Endometrium (tissue), 2 donors: ENCODE data around the gene KCTD16.

Experiments
- FAIRE-seq: peaks from 2 replicates; lab custom pipeline; 2012; peaks lifted over from hg19 to GRCh38; lab: Jason Lieb, UNC
- donor health status: control.
- donor health status: control.

The KCTD16 gene

GRCh38 chr5:144463481-144464223, 293.0 kb downstream of the KCTD16 start:
- no peak for FAIRE-seq

- FAIRE-seq = no peak
Measured at GRCh38 chr5:144464306-144464705, 293.6 kb downstream of the KCTD16 start.

DNA sequence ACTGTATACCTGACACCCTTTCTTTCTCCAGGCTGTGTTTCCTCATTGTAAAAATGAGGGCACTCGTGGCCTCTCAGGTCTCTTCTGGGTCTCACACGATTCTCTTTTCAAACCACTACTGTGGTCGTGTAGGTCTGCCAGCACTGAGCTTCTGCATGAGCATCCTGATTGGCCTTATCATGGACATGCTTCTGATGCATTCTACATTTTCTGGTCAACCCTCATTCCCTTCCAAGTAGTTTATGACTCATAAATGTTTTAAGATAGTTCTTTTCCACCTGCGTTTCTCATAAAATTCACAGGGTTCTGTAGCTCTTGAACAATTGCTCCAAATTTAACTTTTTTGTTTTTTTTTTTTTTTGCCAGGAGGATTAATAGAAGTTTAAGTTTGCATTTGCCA, 294.8 kb downstream of the KCTD16 start:
- no peak for FAIRE-seq

GRCh38 chr5:144467792-144468191, 297.1 kb downstream of the KCTD16 start:
- FAIRE-seq = no peak

GRCh38 chr5:144468571-144468970, 297.9 kb downstream of the KCTD16 start:
- no peak for FAIRE-seq

- FAIRE-seq = no peak
Measured at GRCh38 chr5:144469106-144469505, 298.4 kb downstream of the KCTD16 start.

GRCh38 chr5:144472221-144472620, 301.5 kb downstream of the KCTD16 start:
- FAIRE-seq = no peak

DNA sequence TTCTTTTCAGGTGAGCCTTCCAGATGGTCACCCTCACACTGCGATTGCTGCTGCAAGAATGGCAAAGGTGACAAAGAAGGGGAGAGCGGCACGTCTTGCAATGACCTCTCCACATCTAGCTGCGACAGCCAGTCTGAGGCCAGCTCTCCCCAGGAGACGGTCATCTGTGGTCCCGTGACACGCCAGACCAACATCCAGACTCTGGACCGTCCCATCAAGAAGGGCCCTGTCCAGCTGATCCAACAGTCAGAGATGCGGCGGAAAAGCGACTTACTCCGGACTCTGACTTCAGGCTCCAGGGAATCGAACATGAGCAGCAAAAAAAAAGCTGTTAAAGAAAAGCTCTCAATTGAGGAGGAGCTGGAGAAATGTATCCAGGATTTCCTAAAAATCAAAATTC, 303.0 kb downstream of the KCTD16 start:
- no peak for FAIRE-seq

DNA sequence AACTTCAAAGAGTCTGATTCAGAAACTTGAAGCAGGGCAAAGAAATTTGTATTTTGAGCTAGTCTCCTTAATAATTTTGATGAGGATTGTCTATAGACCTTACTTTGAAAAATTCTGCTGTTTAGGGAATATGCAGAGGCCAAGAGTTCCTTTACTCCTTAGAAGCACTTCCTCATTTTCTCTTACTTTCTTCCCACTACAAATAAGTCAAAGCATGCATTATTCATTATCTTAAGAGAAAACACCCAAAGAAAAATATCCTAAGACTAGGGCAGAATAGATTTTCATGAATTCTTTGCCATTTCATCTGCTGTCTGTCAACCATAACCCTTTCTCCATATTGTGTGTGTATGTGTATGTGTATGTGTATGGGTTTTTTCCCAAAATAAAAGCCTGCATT, 307.9 kb downstream of the KCTD16 start:
- FAIRE-seq = no peak

GRCh38 chr5:144481861-144482260, 311.2 kb downstream of the KCTD16 start:
- no peak for FAIRE-seq

DNA sequence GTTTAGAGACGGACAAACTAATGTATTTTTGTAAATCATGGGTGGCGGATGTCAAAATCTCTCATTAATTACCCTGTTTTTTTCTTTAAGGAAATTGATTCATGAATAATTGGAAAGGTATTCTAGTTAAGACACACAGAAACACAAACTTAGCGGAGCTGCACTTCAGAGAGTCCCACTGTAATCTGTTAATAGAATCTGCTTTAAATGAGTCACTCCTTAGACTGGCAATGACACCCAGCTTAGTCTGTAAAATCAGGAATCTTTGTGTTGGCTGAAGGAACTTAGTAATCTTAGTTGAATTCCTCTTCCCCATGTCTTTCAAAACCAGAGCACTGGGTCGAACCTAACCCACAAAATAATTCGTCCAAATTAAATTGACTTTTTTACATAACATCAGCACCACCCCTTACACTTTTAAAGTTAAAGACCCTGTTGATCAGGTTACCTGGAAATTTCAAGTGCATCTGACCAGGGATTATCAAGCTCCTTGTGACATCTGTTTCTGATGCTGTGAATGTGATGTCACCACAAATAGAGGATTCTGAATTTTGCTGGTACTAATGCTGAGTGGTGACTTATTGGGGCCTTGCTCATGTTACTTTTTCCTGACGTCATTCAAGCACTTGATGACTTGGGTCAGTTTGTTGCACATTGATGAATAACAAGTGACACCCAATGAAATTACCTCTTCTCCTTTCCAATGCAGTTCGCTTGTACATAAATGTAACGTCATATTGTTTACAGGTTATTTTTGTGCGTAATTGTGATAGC, 313.6 kb downstream of the KCTD16 start:
- no peak for FAIRE-seq

DNA sequence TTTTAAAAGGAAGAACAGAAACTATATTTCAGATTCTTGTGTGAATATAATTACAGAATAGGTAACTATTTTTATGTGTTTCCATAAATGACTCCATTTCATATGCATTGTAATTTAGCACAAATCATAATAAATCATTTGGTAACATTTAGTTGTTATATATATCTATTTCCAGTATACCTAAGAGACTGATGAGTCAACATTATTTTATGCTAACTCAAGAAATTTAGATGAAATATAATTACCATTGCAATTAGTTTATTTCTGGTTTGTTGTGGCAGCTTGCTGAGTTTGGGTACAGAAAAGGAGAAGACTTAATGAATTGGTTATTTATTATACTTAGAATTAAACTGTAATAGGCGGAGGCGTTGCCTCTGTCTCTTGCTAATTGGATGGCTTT, 314.9 kb downstream of the KCTD16 start:
- no peak for FAIRE-seq

DNA sequence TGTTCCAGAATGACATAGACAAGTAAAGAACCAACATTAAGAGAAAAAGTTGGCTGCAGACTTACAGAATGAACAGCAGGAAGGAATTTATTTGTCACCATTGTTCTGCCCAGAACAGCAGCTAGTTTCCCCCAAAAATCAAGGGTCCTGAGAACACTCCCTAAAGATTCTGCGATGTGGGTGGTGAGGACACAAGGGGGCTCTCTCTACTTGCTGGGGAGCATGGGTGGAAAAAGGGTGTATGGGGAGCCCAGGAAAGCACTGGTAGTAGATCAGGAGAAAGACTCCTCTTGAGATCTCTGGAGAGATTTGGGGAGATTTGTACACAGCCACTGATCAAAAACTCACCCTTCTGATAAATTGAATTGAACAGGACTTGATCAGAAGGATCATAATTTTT, 316.5 kb downstream of the KCTD16 start:
- FAIRE-seq = no peak

GRCh38 chr5:144487761-144488160, 317.1 kb downstream of the KCTD16 start:
- no peak for FAIRE-seq

GRCh38 chr5:144503123-144503522, 332.4 kb downstream of the KCTD16 start:
- no peak for FAIRE-seq

DNA sequence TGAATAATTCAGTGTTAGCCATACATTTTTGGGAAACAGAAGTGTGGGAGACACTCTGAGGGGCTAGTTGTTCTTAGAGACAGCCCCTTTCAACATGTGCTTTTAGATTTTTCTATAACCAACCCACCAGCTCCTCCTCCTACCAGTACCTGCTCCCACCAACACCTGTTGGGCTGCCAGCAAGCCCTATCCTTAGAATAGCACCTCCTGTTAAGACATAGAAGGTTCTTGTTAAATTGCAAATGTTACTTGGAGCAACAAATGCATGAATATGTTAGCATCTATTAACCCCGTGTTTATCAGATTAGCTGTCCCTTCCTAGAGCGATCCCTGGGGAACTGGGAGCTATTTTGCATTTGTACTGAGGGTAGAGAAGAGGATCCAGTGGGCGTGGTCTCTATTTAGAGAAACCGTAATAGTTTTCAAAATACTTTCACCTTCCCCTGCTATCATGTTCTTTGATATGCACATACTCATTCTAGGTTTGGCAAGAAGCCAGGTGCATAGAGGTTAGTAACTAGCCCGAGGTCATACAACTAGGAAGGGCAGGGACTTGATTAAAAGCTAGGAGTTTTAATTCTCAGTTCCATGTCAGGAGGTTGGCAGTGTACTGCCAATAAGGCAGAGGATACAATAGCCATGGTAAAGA, 334.4 kb downstream of the KCTD16 start:
- no peak for FAIRE-seq

GRCh38 chr5:144510845-144511579, 340.3 kb downstream of the KCTD16 start:
- no peak for FAIRE-seq

DNA sequence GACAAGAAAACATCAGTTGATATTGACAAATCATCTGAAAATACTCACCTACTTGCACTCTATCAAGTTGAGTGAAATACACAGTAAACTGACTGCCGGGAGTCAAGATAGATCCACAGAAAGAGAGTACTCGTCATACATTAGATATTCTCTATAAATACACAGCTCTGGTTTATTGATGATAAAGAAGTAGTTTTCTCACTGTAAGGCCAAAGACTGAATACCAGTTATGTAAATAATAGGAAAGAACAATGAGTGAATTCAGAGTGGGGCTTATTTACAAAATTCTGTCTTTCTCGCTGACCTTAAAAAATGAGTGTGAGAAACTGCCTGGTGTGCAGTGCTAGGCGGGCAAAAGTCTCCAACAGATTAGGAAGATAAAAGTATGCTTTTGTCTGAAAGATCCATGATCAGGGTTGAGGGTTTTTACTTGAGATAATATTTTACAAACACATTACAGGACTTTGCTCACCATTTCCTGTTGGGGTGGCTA, 341.0 kb downstream of the KCTD16 start:
- FAIRE-seq = no peak

DNA sequence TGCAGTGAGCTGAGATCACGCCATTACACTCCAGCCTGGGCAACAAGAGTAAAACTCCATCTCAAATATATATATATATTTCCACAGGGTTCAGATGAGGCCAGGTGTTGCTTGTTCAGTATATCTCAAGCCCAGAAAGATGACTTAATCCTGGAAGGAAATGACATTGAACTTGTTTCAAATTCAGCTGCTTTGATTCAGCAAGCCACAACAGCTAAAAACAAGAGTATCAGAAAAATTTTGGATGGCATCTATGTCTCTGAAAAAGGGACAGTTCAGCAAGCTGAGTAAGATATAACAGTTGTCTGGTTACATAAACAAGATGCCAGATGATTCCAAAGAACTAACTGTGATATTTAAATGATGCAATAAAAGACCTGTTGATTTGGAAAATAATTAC, 352.0 kb downstream of the KCTD16 start:
- no peak for FAIRE-seq

DNA sequence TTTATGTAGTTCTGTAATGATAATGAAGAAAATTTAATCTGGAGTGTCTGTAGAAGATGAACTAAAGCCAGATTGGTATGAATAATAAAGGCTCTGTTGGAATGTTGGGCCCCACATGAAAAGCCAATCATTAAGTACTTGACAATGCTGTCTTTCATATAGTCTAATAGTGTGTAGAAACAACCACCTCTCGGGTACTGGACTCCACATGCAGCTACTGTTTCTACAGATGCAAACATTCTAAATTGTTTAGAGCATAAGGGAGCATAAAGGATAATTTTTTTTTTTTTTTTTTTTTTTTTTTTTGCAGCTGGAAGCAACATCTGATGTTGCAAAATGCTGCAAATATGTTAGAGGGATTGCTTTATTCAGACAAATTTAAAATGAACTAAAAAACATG, 354.3 kb downstream of the KCTD16 start:
- FAIRE-seq = no peak

DNA sequence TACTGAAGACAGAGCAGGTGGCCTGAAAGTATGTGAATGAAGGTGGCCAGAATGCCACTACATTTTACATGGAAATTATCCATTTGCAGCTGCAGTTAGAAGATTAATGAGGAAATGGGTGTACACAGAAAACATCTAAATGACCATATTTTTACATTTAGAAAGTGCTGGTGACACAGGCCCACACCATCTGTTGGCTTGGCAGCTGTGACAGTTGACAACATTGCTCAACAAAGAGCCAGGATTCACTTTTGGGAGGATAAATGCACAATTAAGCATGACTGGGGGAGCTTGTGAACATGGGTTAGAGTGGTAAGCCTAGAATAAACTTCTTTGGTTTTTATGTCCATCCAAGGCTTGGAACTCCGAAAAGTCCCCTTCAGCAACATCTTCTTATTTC, 360.5 kb downstream of the KCTD16 start:
- no peak for FAIRE-seq
